ENCODE measurements around the gene CD79A. TPM values are rescaled to one million over a fixed set of nuclear protein-coding genes. Genes with fewer than 3 reads are reported as not detected.

The CD79A gene
- total RNA-seq, 1 donor from 2014 or later, result not detected

- TF ChIP-seq, protein P1, sequence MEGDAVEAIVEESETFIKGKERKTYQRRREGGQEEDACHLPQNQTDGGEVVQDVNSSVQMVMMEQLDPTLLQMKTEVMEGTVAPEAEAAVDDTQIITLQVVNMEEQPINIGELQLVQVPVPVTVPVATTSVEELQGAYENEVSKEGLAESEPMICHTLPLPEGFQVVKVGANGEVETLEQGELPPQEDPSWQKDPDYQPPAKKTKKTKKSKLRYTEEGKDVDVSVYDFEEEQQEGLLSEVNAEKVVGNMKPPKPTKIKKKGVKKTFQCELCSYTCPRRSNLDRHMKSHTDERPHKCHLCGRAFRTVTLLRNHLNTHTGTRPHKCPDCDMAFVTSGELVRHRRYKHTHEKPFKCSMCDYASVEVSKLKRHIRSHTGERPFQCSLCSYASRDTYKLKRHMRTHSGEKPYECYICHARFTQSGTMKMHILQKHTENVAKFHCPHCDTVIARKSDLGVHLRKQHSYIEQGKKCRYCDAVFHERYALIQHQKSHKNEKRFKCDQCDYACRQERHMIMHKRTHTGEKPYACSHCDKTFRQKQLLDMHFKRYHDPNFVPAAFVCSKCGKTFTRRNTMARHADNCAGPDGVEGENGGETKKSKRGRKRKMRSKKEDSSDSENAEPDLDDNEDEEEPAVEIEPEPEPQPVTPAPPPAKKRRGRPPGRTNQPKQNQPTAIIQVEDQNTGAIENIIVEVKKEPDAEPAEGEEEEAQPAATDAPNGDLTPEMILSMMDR (IDR thresholded peaks at IDR 0.05), result no peak
- no peak for DNase-seq (ENCODE audit: extremely low spot score, unreplicated experiment)
- Mint-ChIP-seq H3K4me3 (ENCODE audit: unreplicated experiment) (no peak overlapping the region), H3K27me3 (ENCODE audit: unreplicated experiment) (peaks cover 22% of the 10 kb centered on the region), H3K9me3 (ENCODE audit: unreplicated experiment) (no peaks in the 10 kb centered on the region), H3K36me3 (ENCODE audit: unreplicated experiment) (no peaks in the 10 kb centered on the region), H3K27ac (ENCODE audit: unreplicated experiment) (no peak overlapping the region), H3K4me1 (ENCODE audit: unreplicated experiment) (no peaks in the 10 kb centered on the region)
Observed at GRCh38 chr19:41918095-41918494, 41.0 kb downstream of the CD79A start.

DNA sequence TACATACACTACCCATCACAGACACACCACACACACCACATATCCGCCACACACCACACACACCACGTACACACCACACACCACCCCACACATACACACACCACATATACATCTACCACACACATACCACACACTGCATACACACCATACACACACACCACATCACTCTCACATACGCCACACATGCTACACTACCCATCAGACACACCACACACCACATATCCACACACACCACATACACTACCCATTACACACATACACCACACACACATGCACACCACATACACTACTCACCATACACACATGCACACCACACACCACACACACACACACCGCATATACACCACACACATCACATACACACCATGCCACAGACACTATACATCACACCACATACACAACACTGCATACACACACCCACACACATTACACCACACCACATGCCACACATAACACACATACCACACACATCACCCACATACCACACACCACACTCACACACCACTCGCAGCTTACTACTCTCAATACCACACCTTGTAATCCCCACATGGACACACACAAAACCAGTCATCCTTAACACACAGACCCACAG is 41.7 kb downstream of the CD79A start:
- Mint-ChIP-seq H3K4me3 (ENCODE audit: unreplicated experiment) (no peak overlapping the region), H3K9me3 (ENCODE audit: unreplicated experiment) (no peaks in the 10 kb centered on the region), H3K36me3 (ENCODE audit: unreplicated experiment) (no peaks in the 10 kb centered on the region), H3K4me1 (ENCODE audit: unreplicated experiment) (no peaks in the 10 kb centered on the region), H3K27ac (ENCODE audit: unreplicated experiment) (no peak overlapping the region), H3K27me3 (ENCODE audit: unreplicated experiment) (peaks cover 21% of the 10 kb centered on the region)
- DNase-seq (ENCODE audit: extremely low spot score, unreplicated experiment), result no peak
- TF ChIP-seq, protein P1 (IDR thresholded peaks at IDR 0.05), result no peak

DNA sequence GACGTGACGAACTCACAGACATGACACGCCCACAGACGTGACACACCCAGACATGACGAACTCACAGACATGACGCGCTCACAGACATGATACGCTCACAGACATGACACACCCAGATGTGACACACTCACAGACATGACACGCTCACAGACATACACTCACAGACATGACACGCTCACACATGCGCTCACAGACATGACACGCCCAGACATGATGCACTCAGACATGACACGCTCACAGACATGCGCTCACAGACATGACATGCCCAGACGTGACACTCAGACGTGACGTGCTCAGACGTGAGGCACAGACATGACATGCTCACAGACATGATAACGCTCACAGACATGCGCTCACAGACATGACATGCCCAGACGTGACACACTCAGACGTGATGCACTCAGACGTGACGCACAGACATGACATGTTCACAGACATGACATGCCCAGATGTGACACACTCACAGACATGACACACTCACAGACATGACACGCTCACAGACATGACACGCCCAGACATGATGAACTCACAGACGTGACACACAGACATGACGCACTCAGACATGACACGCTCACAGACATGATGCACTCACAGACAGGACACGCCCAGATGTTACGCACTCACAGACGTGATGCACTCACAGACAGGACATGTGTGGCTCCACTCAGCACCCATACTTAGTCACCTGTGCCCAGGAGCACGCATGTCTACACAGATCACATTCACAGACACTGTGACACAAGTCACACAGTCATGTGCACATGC is 43.1 kb downstream of the CD79A start:
- DNase-seq (ENCODE audit: extremely low spot score, unreplicated experiment), result no peak
- no peak overlapping the region for H3K27ac Mint-ChIP-seq (ENCODE audit: unreplicated experiment)
- TF ChIP-seq, protein P1 (IDR thresholded peaks at IDR 0.05), result no peak
- H3K27me3 Mint-ChIP-seq (ENCODE audit: unreplicated experiment), result peaks cover 14% of the 10 kb centered on the region
- H3K36me3 Mint-ChIP-seq (ENCODE audit: unreplicated experiment), result no peaks in the 10 kb centered on the region
- H3K4me3 Mint-ChIP-seq (ENCODE audit: unreplicated experiment), result no peak overlapping the region
- H3K9me3 Mint-ChIP-seq (ENCODE audit: unreplicated experiment), result no peaks in the 10 kb centered on the region
- H3K4me1 Mint-ChIP-seq (ENCODE audit: unreplicated experiment), result no peaks in the 10 kb centered on the region

DNA sequence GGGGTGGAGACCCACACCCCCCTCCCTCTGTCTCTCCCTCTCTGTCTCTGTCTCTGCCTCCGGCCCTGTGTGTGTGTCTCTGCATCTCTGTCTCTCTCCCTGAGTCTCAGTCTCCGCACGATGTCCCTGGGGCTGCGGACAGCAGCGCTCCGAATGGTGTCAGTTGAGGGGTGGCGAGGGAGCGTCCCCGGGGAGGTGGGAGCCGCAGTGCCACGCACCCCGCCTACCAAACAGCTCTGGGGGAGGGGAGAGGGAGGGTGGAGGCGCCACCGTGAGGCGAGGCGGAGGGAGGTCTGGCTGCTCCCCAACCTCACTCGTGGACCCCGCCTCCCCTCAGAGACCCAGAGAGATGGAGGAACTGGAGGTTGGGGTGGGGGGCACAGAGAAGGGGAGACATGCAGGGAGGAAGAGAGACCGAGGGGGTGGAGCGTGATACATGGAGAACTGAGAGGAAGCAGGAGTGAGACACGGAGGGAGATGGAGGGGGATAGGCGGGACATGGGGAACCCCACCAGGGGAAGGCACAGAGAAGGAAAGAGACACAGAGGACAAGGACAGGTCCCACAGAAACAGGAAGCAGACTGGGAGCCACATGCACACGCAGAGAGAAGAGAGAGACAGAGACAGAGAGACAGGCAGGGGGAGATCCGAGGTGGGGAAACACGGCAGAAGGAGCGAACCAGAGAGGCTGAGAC is 44.0 kb downstream of the CD79A start:
- TF ChIP-seq, protein P1 (IDR thresholded peaks at IDR 0.05), result no peak
- Mint-ChIP-seq H3K9me3 (ENCODE audit: unreplicated experiment) (no peaks in the 10 kb centered on the region), H3K4me3 (ENCODE audit: unreplicated experiment) (no peak overlapping the region), H3K36me3 (ENCODE audit: unreplicated experiment) (no peaks in the 10 kb centered on the region), H3K27ac (ENCODE audit: unreplicated experiment) (no peak overlapping the region), H3K4me1 (ENCODE audit: unreplicated experiment) (no peaks in the 10 kb centered on the region), H3K27me3 (ENCODE audit: unreplicated experiment) (peaks cover 14% of the 10 kb centered on the region)
- DNase-seq (ENCODE audit: extremely low spot score, unreplicated experiment), result no peak

All from osteocyte (in vitro differentiated cells).